GM18519 (cell line): Measurements from ENCODE around the gene NMT2.
A peak's percentile ranks its signal among the peaks of the same experiment; 100 is the strongest.
"Not testable (repeated sequence)": the region's sequence is repeated elsewhere in the genome, so short reads cannot be mapped to it uniquely, and the experiment has no call there.

Experiments
- ATAC-seq: cut with Tn5 transposase; IDR thresholded peaks from one replicate; pipeline ENCODE4 v1.9.1; 2021; ENCODE audit warnings: mild to moderate bottlenecking, moderate library complexity; ENCODE audit not compliant: unreplicated experiment, low FRiP score

NMT2 gene

DNA sequence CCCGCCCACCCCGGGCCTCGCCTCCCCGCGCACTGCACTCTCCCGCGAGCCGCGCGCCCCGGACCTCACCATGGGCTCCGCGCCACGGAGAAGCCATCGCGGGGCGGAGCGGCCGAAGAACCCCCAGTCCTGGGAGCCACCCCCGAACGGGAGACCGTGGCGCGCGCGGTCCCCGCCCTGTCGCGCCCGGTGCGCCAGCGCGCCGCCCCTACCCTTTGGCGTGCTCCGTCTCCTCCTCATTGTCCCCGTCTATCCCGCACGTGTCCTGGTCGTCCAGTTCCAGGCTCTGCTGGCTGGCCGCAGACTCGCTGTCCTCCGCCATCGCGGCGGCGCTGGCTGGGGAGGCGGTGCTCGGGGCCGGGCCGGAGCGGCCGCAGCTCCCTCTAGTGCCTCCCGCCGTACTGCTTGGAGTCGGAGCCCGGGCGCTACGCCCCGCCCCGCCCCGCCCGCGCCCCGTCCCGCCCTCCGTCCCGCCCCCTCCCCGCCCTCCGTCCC, at the start of gene NMT2:
TSS of gene NMT2 (minus strand) at position 403 of the 495 bp plus-strand sequence. CDS start at position 322, 81 bp downstream.
- ATAC-seq, result peak; percentile 83

DNA sequence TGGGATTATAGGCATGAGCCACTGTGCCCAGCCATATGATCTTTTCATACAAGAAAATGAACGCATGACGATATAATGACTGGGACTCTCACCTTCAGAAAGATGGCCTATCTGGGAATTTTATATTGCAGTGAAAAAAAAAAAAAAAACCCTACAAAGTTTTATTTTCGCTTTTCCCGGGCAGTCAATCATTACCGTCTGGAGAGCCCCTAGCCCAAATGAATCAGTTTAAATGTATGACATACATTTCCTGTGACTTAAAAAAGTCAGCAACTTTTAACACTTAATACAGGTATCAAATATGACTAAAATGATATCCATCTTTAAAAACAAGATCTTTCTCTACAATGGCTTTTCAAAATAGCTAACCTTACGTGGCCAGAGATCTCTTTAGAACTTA, 48.2 kb upstream of the NMT2 start:
- no peak for ATAC-seq

- ATAC-seq, result no peak
These were observed 45.7 kb upstream of the NMT2 start for GRCh38 chr10:15214237-15214636.

DNA sequence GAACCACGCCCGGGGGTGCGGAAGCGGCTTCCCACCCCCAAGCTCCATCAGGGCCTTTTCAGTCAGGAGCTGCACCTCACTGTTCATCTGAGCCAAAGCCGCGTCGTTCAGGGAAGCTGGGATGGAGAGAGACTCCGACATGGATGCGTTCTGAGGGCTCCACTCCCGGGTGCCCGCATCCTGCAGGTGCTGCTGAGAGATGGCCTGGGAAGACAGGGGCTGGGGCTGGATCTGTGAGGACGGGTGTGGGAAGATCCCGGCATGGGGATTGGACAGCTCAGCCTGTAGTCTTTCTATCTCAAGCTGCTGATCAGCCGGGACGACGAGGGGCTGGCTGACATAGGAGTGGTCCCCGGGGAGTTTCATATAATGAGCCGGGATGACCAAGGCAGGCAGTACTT, 45.0 kb upstream of the NMT2 start:
- ATAC-seq, result no peak

- no peak for ATAC-seq
These were observed 43.0 kb upstream of the NMT2 start for GRCh38 chr10:15211464-15211979.

- ATAC-seq, result no peak
These were observed 42.0 kb upstream of the NMT2 start for GRCh38 chr10:15210521-15210920.

- no peak for ATAC-seq
These were observed 41.5 kb upstream of the NMT2 start for GRCh38 chr10:15209827-15210509.

DNA sequence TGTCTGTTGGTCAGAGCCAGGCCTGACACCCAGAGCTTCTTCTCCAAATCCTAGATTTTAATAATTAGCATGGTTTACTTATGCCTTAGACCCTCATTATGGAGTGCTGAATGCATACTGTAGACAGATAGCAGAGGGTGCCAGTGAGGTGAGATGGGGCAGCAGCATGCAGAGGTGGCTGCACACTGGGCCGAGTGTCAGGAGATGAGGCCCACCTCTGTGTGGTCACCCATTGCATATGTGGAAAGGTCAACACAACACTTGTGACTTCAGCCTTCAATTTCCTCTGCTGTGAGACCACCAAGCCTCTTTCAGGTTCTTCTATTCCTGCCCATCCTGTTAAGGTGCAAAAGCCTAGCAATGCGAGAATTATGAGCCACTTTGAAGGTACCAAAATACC, 39.7 kb upstream of the NMT2 start:
- ATAC-seq, result no peak

DNA sequence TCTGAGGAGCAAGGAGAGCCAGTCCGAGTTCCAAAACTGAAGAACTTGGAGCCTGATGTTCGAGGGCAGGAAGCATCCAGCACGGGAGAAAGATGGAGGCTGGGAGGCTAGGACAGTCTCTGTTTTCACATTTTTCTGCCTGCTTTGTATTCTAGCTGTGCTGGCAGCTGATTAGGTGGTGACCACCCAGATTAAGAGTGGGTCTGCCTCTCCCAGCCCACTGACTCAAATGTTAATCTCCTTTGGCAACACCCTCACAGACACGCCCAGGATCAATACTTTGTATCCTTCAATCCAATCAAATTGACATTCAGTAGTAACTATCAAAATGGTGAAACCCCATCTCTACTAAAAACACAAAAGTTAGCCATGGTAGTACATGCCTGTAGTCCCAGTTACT, 38.9 kb upstream of the NMT2 start:
- ATAC-seq, result not testable (repeated sequence)

DNA sequence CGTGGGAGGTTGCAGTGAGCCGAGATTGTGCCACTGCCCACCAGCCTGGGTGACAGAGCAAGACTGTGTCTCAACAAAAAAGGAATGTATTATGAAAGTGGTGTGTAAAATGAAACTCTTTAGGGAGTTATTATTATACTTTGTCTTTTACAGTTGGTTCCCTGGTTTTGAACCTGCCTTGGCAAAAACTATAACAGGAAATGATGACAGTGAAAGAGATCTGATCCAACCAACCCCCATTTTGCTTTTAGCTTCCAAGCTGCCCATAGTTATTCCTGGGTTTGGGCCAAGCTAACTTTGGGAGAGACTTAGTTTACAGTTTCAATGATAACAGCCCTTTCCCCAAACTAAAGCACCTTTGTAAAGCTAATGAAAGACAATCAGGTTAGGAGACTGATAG, 34.1 kb upstream of the NMT2 start:
- no peak for ATAC-seq

DNA sequence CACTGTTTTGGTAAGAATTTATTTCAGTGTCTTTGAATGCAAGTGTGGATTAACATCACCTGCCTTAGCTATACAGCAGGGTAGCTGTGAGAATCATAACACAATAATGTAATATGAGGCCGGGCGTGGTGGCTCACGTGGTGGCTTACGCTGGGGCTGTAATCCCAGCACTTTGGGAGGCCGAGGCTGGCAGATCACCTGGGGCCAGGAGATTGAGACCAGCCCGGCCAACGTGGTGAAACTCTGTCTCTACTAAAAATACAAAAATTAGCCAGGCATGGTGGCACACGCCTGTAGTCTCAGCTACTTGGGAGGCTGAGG, 33.8 kb upstream of the NMT2 start:
- not testable (repeated sequence) for ATAC-seq

GRCh38 chr10:15201589-15202300, 33.3 kb upstream of the NMT2 start:
- ATAC-seq, result no peak

GRCh38 chr10:15200626-15201025, 32.1 kb upstream of the NMT2 start:
- ATAC-seq, result no peak

DNA sequence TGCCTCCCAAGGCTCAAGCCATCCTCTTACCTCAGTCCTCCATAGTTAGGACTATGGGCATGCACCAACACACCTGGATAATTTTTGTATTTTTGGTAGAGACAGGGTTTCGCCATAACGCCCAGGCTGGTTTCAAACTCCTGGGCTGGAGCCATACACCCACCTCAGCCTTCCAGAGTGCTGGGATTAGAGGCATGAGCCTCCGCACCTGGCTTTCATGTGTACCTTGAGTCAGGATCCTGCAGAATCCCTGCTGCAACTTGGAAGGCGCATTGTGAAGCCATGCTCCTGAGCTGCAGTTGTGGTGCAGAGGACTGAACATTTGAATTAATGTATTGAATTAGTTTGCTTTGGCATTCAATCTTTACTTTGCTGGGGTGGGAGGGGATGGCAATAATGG, 29.4 kb upstream of the NMT2 start:
- no peak for ATAC-seq

DNA sequence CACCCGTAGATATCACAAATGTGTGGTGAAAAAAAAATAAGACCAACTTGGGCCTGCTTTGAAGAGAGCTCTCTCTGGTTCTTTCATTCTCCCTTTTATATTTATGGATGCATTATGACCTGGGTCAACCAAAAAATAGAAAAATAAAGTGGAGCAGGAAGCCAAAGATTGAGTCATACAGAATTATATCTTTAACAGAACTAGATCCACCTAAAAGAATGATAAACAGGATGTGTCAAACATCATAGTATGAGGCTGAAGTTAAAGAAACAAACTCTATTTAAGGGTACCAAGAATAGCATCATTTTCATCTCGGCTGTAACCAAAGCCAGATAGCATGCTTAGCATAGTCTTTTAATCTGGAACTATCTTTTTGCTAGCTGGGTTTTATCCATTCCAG, 28.8 kb upstream of the NMT2 start:
- no peak for ATAC-seq

DNA sequence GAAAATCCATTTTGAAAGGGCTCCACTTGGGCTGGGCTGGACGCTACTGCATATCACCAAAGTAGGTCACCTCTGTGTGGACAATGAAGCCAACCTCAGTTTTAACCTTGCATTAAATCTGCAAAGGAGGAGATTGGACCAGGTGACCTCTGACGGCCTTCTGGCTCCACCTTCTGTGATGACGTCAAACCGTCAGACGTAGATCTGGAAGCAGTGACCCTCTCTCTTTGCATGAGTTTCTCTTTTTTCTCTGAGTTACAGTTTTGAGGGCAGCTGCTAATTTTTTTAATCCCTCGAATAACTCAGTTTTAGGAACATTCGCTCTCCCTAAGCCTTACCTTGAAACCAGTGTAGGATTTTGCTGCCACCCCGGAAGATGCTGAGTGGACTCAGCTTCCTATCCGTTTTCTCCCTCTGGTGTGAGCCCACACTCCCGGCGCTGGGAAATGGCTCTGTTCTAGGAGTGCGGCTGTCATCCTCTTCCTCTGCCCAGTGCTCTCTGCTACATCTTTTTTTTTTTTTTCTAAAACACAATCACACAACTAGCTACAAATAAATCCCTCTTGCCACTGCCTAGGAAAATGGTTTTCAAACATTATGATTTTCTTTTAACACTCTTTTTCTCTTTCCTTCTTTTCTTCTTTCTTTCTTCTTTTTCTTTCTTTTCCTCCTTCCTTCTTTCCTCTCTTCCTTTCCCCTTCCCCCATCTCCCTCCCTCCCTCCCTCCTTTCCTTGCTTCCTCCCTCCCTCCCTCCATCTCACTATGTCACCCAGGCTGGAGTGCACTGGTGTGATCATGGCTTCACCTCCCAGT, 27.7 kb upstream of the NMT2 start:
- no peak for ATAC-seq

GRCh38 chr10:15189133-15189885, 20.8 kb upstream of the NMT2 start:
- ATAC-seq, result no peak

DNA sequence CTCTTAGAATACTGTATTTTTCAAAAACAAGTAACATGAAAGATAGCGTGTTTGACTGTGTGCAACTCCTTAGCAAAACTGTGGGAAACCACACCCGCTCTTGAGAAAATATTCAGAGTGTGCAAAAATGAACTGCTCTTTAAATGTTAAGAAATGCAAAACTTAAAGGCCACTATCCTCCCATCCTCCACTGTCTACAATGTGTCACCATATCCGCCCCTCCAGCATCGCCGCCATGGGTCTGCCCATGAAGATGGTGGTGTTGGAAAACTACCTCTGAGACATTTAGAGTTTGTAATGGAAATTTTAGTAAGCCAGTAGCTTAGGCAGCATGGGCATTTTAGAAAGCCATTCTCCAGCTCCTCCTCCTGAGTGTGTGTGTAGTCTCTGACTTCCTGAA, 20.1 kb upstream of the NMT2 start:
- no peak for ATAC-seq

GRCh38 chr10:15183689-15184481, 15.4 kb upstream of the NMT2 start:
- no peak for ATAC-seq
